Peyer's patch (tissue), 4 donors: ENCODE measurements around the gene FARSB.

Experiments
- POLR2A ChIP-seq, 2 donors: fragments of 450-650 bp; IDR thresholded peaks; one replicate each; pipeline ENCODE4 v1.5.1; 2017; ENCODE audit warnings: antibody characterized with exemption in 2 of 2, mild to moderate bottlenecking in 2 of 2, moderate library complexity in 2 of 2
- TF ChIP-seq, protein P1 (sequence below), 6 experiments: fragments of 450-650 bp in 4 of 6; fragments of 200-600 bp in 2 of 6; sonication (generic) in 1 of 6; IDR thresholded peaks; one replicate each; pipeline ENCODE4 v1.5.1; 2017 to 2019; ENCODE audit warnings: antibody characterized with exemption in 6 of 6, mild to moderate bottlenecking in 3 of 6, moderate library complexity in 1 of 6

DNA sequence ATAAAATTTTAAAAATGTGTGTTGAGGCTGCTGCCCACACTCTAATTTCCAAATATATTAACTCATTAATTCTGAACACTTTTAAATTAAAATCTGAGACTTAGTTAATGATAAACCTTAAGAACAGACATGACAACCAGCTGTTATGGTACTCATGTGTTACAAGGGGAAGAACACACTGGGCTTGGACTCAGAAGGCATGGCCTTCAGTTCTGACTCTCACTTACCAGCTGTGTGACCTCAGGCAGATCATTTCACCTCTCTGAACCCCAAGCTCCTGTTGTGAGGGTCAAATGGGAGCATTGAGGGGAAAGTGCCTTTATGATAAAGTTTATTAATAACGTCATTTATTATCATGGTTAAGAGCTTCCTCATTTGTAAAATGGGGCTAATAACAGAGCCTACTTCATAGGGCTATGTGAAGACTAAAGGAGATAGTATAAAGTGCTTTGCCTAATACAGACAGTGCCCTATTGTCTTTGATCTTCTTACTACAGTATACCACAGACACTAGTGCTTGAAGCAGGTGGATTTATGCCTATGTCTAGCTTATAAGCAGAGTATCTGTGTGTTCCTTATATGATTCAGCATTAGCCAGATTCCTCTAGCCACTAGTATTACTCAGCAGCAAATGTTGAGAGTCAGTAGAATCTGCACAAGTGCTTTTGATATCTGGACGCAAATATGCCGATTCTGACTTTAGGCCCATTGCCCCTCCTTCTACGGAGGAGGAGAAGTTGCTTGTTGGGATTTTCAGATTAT, 131.9 kb downstream of the FARSB start:
- TF ChIP-seq, protein P1, sequence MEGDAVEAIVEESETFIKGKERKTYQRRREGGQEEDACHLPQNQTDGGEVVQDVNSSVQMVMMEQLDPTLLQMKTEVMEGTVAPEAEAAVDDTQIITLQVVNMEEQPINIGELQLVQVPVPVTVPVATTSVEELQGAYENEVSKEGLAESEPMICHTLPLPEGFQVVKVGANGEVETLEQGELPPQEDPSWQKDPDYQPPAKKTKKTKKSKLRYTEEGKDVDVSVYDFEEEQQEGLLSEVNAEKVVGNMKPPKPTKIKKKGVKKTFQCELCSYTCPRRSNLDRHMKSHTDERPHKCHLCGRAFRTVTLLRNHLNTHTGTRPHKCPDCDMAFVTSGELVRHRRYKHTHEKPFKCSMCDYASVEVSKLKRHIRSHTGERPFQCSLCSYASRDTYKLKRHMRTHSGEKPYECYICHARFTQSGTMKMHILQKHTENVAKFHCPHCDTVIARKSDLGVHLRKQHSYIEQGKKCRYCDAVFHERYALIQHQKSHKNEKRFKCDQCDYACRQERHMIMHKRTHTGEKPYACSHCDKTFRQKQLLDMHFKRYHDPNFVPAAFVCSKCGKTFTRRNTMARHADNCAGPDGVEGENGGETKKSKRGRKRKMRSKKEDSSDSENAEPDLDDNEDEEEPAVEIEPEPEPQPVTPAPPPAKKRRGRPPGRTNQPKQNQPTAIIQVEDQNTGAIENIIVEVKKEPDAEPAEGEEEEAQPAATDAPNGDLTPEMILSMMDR (IDR thresholded peaks at IDR 0.05), result no peak
- no peak for TF ChIP-seq POLR2A (IDR thresholded peaks at IDR 0.05)
